Suprapubic skin (tissue), 4 donors: ENCODE data around the gene RALGAPA2.

ENCODE experiments used
- POLR2A ChIP-seq, 2 donors: fragments of 450-650 bp; IDR thresholded peaks; one replicate each; pipeline ENCODE4 v1.6.1; 2017; ENCODE audit warnings: antibody characterized with exemption in 2 of 2, mild to moderate bottlenecking in 2 of 2, moderate library complexity in 2 of 2
- POLR2AphosphoS5 ChIP-seq, 3 donors: sonication (generic); formaldehyde crosslinking; IDR thresholded peaks; one replicate each; pipeline ENCODE4 v1.6.1; 2017; ENCODE audit warnings: antibody characterized with exemption in 3 of 3
- TF ChIP-seq, protein P1 (sequence below), 2 donors: fragments of 200-600 bp in 1 of 2; fragments of 450-650 bp in 1 of 2; sonication (generic) in 1 of 2; IDR thresholded peaks; one replicate each; pipeline ENCODE4 v1.5.1; 2016 to 2019; ENCODE audit warnings: antibody characterized with exemption in 2 of 2, mild to moderate bottlenecking in 1 of 2, moderate library complexity in 1 of 2

DNA sequence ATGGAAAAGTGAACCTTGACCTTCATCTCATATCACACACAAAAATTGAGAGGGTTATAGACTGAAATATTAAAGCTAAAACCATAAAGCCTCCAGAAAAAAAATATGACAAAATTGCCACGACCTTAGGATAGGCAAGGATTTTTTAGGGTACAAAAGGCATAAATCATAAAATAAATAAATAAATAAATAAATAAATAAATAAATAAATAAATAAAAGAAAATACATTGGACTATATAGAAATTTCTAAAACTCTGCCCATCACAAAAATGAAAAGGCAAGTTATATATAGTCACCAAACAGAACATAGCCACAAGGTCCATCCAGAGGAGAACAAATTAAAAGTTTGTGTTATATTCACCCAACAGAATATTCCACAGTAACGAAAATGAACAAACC is 235.9 kb downstream of the RALGAPA2 start:
- TF ChIP-seq, protein P1, sequence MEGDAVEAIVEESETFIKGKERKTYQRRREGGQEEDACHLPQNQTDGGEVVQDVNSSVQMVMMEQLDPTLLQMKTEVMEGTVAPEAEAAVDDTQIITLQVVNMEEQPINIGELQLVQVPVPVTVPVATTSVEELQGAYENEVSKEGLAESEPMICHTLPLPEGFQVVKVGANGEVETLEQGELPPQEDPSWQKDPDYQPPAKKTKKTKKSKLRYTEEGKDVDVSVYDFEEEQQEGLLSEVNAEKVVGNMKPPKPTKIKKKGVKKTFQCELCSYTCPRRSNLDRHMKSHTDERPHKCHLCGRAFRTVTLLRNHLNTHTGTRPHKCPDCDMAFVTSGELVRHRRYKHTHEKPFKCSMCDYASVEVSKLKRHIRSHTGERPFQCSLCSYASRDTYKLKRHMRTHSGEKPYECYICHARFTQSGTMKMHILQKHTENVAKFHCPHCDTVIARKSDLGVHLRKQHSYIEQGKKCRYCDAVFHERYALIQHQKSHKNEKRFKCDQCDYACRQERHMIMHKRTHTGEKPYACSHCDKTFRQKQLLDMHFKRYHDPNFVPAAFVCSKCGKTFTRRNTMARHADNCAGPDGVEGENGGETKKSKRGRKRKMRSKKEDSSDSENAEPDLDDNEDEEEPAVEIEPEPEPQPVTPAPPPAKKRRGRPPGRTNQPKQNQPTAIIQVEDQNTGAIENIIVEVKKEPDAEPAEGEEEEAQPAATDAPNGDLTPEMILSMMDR (IDR thresholded peaks at IDR 0.05) = no peak
- TF ChIP-seq POLR2AphosphoS5 (IDR thresholded peaks at IDR 0.05) = no peak
- TF ChIP-seq POLR2A (IDR thresholded peaks at IDR 0.05) = no peak
